ENCODE measurements around the gene FBXL17. TPM values are rescaled to one million over a fixed set of nuclear protein-coding genes. Genes with fewer than 3 reads are reported as not detected.

The FBXL17 gene
- total RNA-seq, 4 donors from 2014 or later = 14.9 to 62.5 (median 20.6) TPM

- Histone ChIP-seq H3K9me3 (no peaks in the 10 kb centered on the region), H3K27me3 (no peaks in the 10 kb centered on the region), H3K27ac (no peak overlapping the region), H3K4me1 (no peaks in the 10 kb centered on the region), H3K4me3 (no peak overlapping the region), H3K36me3 (no peaks in the 10 kb centered on the region)
- no peak for DNase-seq (ENCODE audit: low spot score in 2 of 2)
- TF ChIP-seq EP300 (IDR thresholded peaks at IDR 0.05) (no peak), CTCF (IDR thresholded peaks at IDR 0.05) (no peak), POLR2A (IDR thresholded peaks at IDR 0.05) (no peak), POLR2AphosphoS5 (IDR thresholded peaks at IDR 0.05) (no peak)
- WGBS = 87% methylated on average over 7 of the region's 7 CpGs
Observed at GRCh38 chr5:107990881-107991810, 390.8 kb downstream of the FBXL17 start.

GRCh38 chr5:107985144-107985543 is 396.8 kb downstream of the FBXL17 start:
- Histone ChIP-seq H3K27ac (no peak overlapping the region), H3K9me3 (no peaks in the 10 kb centered on the region), H3K27me3 (no peaks in the 10 kb centered on the region), H3K36me3 (no peaks in the 10 kb centered on the region), H3K4me3 (no peak overlapping the region), H3K4me1 (no peaks in the 10 kb centered on the region)
- DNase-seq (ENCODE audit: low spot score in 2 of 2) = no peak
- no peak for TF ChIP-seq POLR2AphosphoS5 (IDR thresholded peaks at IDR 0.05)
- no peak for TF ChIP-seq POLR2A (IDR thresholded peaks at IDR 0.05)
- TF ChIP-seq CTCF (IDR thresholded peaks at IDR 0.05) = no peak
- no peak for TF ChIP-seq EP300 (IDR thresholded peaks at IDR 0.05)

- H3K27me3 ChIP-seq = no peaks in the 10 kb centered on the region
- 94% methylated on average over 8 of the region's 8 CpGs for WGBS
- no peaks in the 10 kb centered on the region for H3K9me3 ChIP-seq
- H3K4me3 ChIP-seq = no peak overlapping the region
- no peaks in the 10 kb centered on the region for H3K36me3 ChIP-seq
- DNase-seq (ENCODE audit: low spot score in 2 of 2) = no peak
- no peaks in the 10 kb centered on the region for H3K4me1 ChIP-seq
- no peak overlapping the region for H3K27ac ChIP-seq
- TF ChIP-seq EP300 (IDR thresholded peaks at IDR 0.05) = no peak
- TF ChIP-seq POLR2A (IDR thresholded peaks at IDR 0.05) = no peak
- TF ChIP-seq POLR2AphosphoS5 (IDR thresholded peaks at IDR 0.05) = no peak
- TF ChIP-seq CTCF (IDR thresholded peaks at IDR 0.05) = no peak
Observed at GRCh38 chr5:107982703-107983425, 399.0 kb downstream of the FBXL17 start.

GRCh38 chr5:107980923-107981692 is 400.8 kb downstream of the FBXL17 start:
- H3K9me3 ChIP-seq = no peaks in the 10 kb centered on the region
- WGBS = 94% methylated on average over 13 of the region's 13 CpGs
- no peaks in the 10 kb centered on the region for H3K4me1 ChIP-seq
- no peak overlapping the region for H3K4me3 ChIP-seq
- no peak for DNase-seq (ENCODE audit: low spot score in 2 of 2)
- no peaks in the 10 kb centered on the region for H3K36me3 ChIP-seq
- TF ChIP-seq CTCF (IDR thresholded peaks at IDR 0.05) = no peak
- TF ChIP-seq EP300 (IDR thresholded peaks at IDR 0.05) = no peak
- no peak for TF ChIP-seq POLR2AphosphoS5 (IDR thresholded peaks at IDR 0.05)
- TF ChIP-seq POLR2A (IDR thresholded peaks at IDR 0.05) = no peak
- H3K27ac ChIP-seq = no peak overlapping the region
- H3K27me3 ChIP-seq = no peaks in the 10 kb centered on the region
